ENCODE measurements around the gene CAD.
"Not testable (repeated sequence)": the region's sequence is repeated elsewhere in the genome, so short reads cannot be mapped to it uniquely, and the experiment has no call there.

Gene CAD

GRCh38 chr2:27217173-27218121 is at the start of gene CAD:
Gene CAD, plus strand, starts transcription at chr2:27217369. Its CDS starts 183 bp downstream, at chr2:27217552.
- Histone ChIP-seq H3K9me3 (ENCODE audit: control insufficient read depth, insufficient read depth, low read depth, low read length) (no peaks in the 10 kb centered on the region), H3K9ac (ENCODE audit: low read length) (peak within 1 kb of the TSS; percentile 99), H3K27ac (ENCODE audit: low read depth, low read length) (peak within 1 kb of the TSS; percentile 99), H3K36me3 (ENCODE audit: control insufficient read depth, insufficient read depth, low read length) (peaks cover 55% of the 10 kb centered on the region), H3K4me3 (ENCODE audit: low read depth, low read length) (peak within 1 kb of the TSS; percentile 90), H3K4me1 (ENCODE audit: control insufficient read depth, insufficient read depth, low read length) (peaks cover 13% of the 10 kb centered on the region), H3K27me3 (ENCODE audit: control insufficient read depth, insufficient read depth, low read length) (no peaks in the 10 kb centered on the region)

- H3K9me3 ChIP-seq (ENCODE audit: control insufficient read depth, insufficient read depth, low read depth, low read length), result no peaks in the 10 kb centered on the region
- H3K9ac ChIP-seq (ENCODE audit: low read length), result no peak overlapping the region
- peak overlapping the region; percentile 46; the same call in 1 of the 2 replicates for H3K4me3 ChIP-seq (ENCODE audit: low read depth, low read length)
- no peaks in the 10 kb centered on the region; the same call in 1 of the 2 replicates for H3K4me1 ChIP-seq (ENCODE audit: control insufficient read depth, insufficient read depth, low read length)
- H3K27me3 ChIP-seq (ENCODE audit: control insufficient read depth, insufficient read depth, low read length), result peaks cover 19% of the 10 kb centered on the region; the same call in 1 of the 2 replicates
- H3K27ac ChIP-seq (ENCODE audit: low read depth, low read length), result no peak overlapping the region
- no peaks in the 10 kb centered on the region for H3K36me3 ChIP-seq (ENCODE audit: control insufficient read depth, insufficient read depth, low read length)
Measured at GRCh38 chr2:27170581-27171337, 46.4 kb upstream of the CAD start.

GRCh38 chr2:27171351-27171848 is 45.8 kb upstream of the CAD start:
- Histone ChIP-seq H3K27ac (ENCODE audit: low read depth, low read length) (no peak overlapping the region), H3K9me3 (ENCODE audit: control insufficient read depth, insufficient read depth, low read depth, low read length) (no peaks in the 10 kb centered on the region), H3K4me3 (ENCODE audit: low read depth, low read length) (no peak overlapping the region), H3K36me3 (ENCODE audit: control insufficient read depth, insufficient read depth, low read length) (no peaks in the 10 kb centered on the region), H3K9ac (ENCODE audit: low read length) (no peak overlapping the region), H3K27me3 (ENCODE audit: control insufficient read depth, insufficient read depth, low read length) (peaks cover 19% of the 10 kb centered on the region; the same call in 1 of the 2 replicates), H3K4me1 (ENCODE audit: control insufficient read depth, insufficient read depth, low read length) (no peaks in the 10 kb centered on the region; the same call in 1 of the 2 replicates)

- H3K4me3 ChIP-seq (ENCODE audit: low read depth, low read length), result no peak overlapping the region
- H3K36me3 ChIP-seq (ENCODE audit: control insufficient read depth, insufficient read depth, low read length), result no peaks in the 10 kb centered on the region
- H3K27ac ChIP-seq (ENCODE audit: low read depth, low read length), result no peak overlapping the region
- H3K4me1 ChIP-seq (ENCODE audit: control insufficient read depth, insufficient read depth, low read length), result no peaks in the 10 kb centered on the region
- H3K27me3 ChIP-seq (ENCODE audit: control insufficient read depth, insufficient read depth, low read length), result peaks cover 19% of the 10 kb centered on the region; the same call in 1 of the 2 replicates
- H3K9me3 ChIP-seq (ENCODE audit: control insufficient read depth, insufficient read depth, low read depth, low read length), result no peaks in the 10 kb centered on the region
- no peak overlapping the region for H3K9ac ChIP-seq (ENCODE audit: low read length)
Measured at GRCh38 chr2:27174638-27175037, 42.5 kb upstream of the CAD start.

GRCh38 chr2:27175330-27175729 is 41.8 kb upstream of the CAD start:
- H3K27me3 ChIP-seq (ENCODE audit: control insufficient read depth, insufficient read depth, low read length), result peaks cover 17% of the 10 kb centered on the region; the same call in 1 of the 2 replicates

GRCh38 chr2:27175781-27176180 is 41.4 kb upstream of the CAD start:
- H3K9me3 ChIP-seq (ENCODE audit: control insufficient read depth, insufficient read depth, low read depth, low read length); H3K9ac ChIP-seq (ENCODE audit: low read length); H3K4me3 ChIP-seq (ENCODE audit: low read depth, low read length); H3K36me3 ChIP-seq (ENCODE audit: control insufficient read depth, insufficient read depth, low read length); H3K4me1 ChIP-seq (ENCODE audit: control insufficient read depth, insufficient read depth, low read length); H3K27ac ChIP-seq (ENCODE audit: low read depth, low read length): not testable (repeated sequence)
- peaks cover 12% of the 10 kb centered on the region; the same call in 1 of the 2 replicates for H3K27me3 ChIP-seq (ENCODE audit: control insufficient read depth, insufficient read depth, low read length)

More at GRCh38 chr2:27175330-27175729, 41.8 kb upstream of the CAD start:
- no peaks in the 10 kb centered on the region for H3K9me3 ChIP-seq (ENCODE audit: control insufficient read depth, insufficient read depth, low read depth, low read length)
- no peaks in the 10 kb centered on the region for H3K36me3 ChIP-seq (ENCODE audit: control insufficient read depth, insufficient read depth, low read length)
- no peak overlapping the region for H3K9ac ChIP-seq (ENCODE audit: low read length)
- no peaks in the 10 kb centered on the region for H3K4me1 ChIP-seq (ENCODE audit: control insufficient read depth, insufficient read depth, low read length)
- no peak overlapping the region for H3K4me3 ChIP-seq (ENCODE audit: low read depth, low read length)
- H3K27ac ChIP-seq (ENCODE audit: low read depth, low read length), result no peak overlapping the region

- Histone ChIP-seq H3K4me1 (ENCODE audit: control insufficient read depth, insufficient read depth, low read length) (no peaks in the 10 kb centered on the region), H3K9ac (ENCODE audit: low read length) (no peak overlapping the region), H3K4me3 (ENCODE audit: low read depth, low read length) (no peak overlapping the region), H3K36me3 (ENCODE audit: control insufficient read depth, insufficient read depth, low read length) (no peaks in the 10 kb centered on the region), H3K9me3 (ENCODE audit: control insufficient read depth, insufficient read depth, low read depth, low read length) (no peaks in the 10 kb centered on the region), H3K27me3 (ENCODE audit: control insufficient read depth, insufficient read depth, low read length) (peaks cover 9% of the 10 kb centered on the region; the same call in 1 of the 2 replicates), H3K27ac (ENCODE audit: low read depth, low read length) (no peak overlapping the region)
Measured at GRCh38 chr2:27177441-27178351, 39.5 kb upstream of the CAD start.

- Histone ChIP-seq H3K4me3 (ENCODE audit: low read depth, low read length) (no peak overlapping the region), H3K9me3 (ENCODE audit: control insufficient read depth, insufficient read depth, low read depth, low read length) (no peaks in the 10 kb centered on the region), H3K9ac (ENCODE audit: low read length) (no peak overlapping the region), H3K27me3 (ENCODE audit: control insufficient read depth, insufficient read depth, low read length) (peaks cover 4% of the 10 kb centered on the region; the same call in 1 of the 2 replicates), H3K4me1 (ENCODE audit: control insufficient read depth, insufficient read depth, low read length) (no peaks in the 10 kb centered on the region), H3K27ac (ENCODE audit: low read depth, low read length) (no peak overlapping the region), H3K36me3 (ENCODE audit: control insufficient read depth, insufficient read depth, low read length) (no peaks in the 10 kb centered on the region)
Measured at GRCh38 chr2:27178469-27178868, 38.7 kb upstream of the CAD start.

- Histone ChIP-seq H3K9me3 (ENCODE audit: control insufficient read depth, insufficient read depth, low read depth, low read length) (no peaks in the 10 kb centered on the region), H3K4me3 (ENCODE audit: low read depth, low read length) (no peak overlapping the region), H3K4me1 (ENCODE audit: control insufficient read depth, insufficient read depth, low read length) (no peaks in the 10 kb centered on the region), H3K36me3 (ENCODE audit: control insufficient read depth, insufficient read depth, low read length) (no peaks in the 10 kb centered on the region), H3K27me3 (ENCODE audit: control insufficient read depth, insufficient read depth, low read length) (no peaks in the 10 kb centered on the region), H3K27ac (ENCODE audit: low read depth, low read length) (no peak overlapping the region), H3K9ac (ENCODE audit: low read length) (no peak overlapping the region)
Measured at GRCh38 chr2:27179344-27180000, 37.7 kb upstream of the CAD start.

GRCh38 chr2:27182346-27182745 is 34.8 kb upstream of the CAD start:
- Histone ChIP-seq H3K4me3 (ENCODE audit: low read depth, low read length) (no peak overlapping the region), H3K36me3 (ENCODE audit: control insufficient read depth, insufficient read depth, low read length) (no peaks in the 10 kb centered on the region), H3K27ac (ENCODE audit: low read depth, low read length) (no peak overlapping the region), H3K4me1 (ENCODE audit: control insufficient read depth, insufficient read depth, low read length) (no peaks in the 10 kb centered on the region), H3K27me3 (ENCODE audit: control insufficient read depth, insufficient read depth, low read length) (no peaks in the 10 kb centered on the region), H3K9me3 (ENCODE audit: control insufficient read depth, insufficient read depth, low read depth, low read length) (no peaks in the 10 kb centered on the region), H3K9ac (ENCODE audit: low read length) (no peak overlapping the region)

Data from HUES6 (cell line).